PC-9 (cell line): ENCODE data around the gene TRMU. TPM values are rescaled to one million over a fixed set of nuclear protein-coding genes. Genes with fewer than 3 reads are reported as not detected.

Source experiments
- BruUV-seq: library from RNA; stranded (reverse); fragments of 400-500 nt; replicated peaks from 2 replicates; lab custom pipeline; 2021; lab: Mats Ljungman, UMichigan
- CTCF ChIA-PET: fragments of 300-600 bp; sonication (Branson Sonifier 250); formaldehyde crosslinking; loops from one replicate; lab custom pipeline; 2022; ENCODE audit warnings: antibody characterized with exemption; lab: Charles Lee
- POLR2A ChIA-PET: fragments of 300-600 bp; sonication (Branson Sonifier 250); formaldehyde crosslinking; loops from one replicate; lab custom pipeline; 2022; ENCODE audit warnings: antibody characterized with exemption; ENCODE audit not compliant: unreplicated experiment; lab: Charles Lee
- DNase-seq, 2 experiments: peaks; one replicate each; pipeline versions ENCODE4 v3.0.0 to v3.0.0-alpha.2; 2015 to 2022; ENCODE audit warnings: mixed read lengths in 1 of 2
- H2AFZ ChIP-seq: fragments of 200-600 bp; sonication (generic); 2 replicates; pipeline ENCODE4 v1.8.1; 2017; ENCODE audit warnings: antibody characterized with exemption
- H3F3A ChIP-seq: fragments of 200-600 bp; sonication (generic); 2 replicates; pipeline ENCODE4 v1.8.1; 2017; ENCODE audit warnings: antibody characterized with exemption, mild to moderate bottlenecking, low read depth; ENCODE audit not compliant: insufficient read depth
- H3K27ac ChIP-seq: fragments of 200-600 bp; sonication (generic); 2 replicates; pipeline ENCODE4 v1.6.1; 2016; ENCODE audit warnings: mixed run types
- H3K27me3 ChIP-seq: fragments of 200-600 bp; sonication (generic); 2 replicates; pipeline ENCODE4 v1.6.1; 2016; ENCODE audit warnings: low read depth, mixed run types; ENCODE audit not compliant: insufficient read depth
- H3K36me3 ChIP-seq: fragments of 200-600 bp; sonication (generic); 2 replicates; pipeline ENCODE4 v1.6.1; 2016; ENCODE audit warnings: low read depth, mixed run types
- H3K4me1 ChIP-seq: fragments of 200-600 bp; sonication (generic); replicated peaks from 2 replicates; pipeline ENCODE4 v1.6.1; 2016; ENCODE audit warnings: mixed run types; ENCODE audit not compliant: insufficient read depth
- H3K4me2 ChIP-seq: fragments of 200-600 bp; sonication (generic); 2 replicates; pipeline ENCODE4 v1.6.1; 2017; ENCODE audit warnings: mixed run types
- H3K4me3 ChIP-seq: fragments of 200-600 bp; sonication (generic); 2 replicates; pipeline ENCODE4 v1.6.1; 2016; ENCODE audit warnings: mixed run types
- H3K79me2 ChIP-seq: fragments of 200-600 bp; sonication (generic); 2 replicates; pipeline ENCODE4 v1.6.1; 2017; ENCODE audit warnings: low read depth, mixed run types
- H3K9me2 ChIP-seq: fragments of 200-600 bp; sonication (generic); 2 replicates; pipeline ENCODE4 v1.8.1; 2017; ENCODE audit warnings: mild to moderate bottlenecking; ENCODE audit not compliant: insufficient read depth
- H3K9me3 ChIP-seq: fragments of 200-600 bp; sonication (generic); 2 replicates; pipeline ENCODE4 v1.8.1; 2016; ENCODE audit warnings: low read depth; ENCODE audit not compliant: insufficient read depth
- H4K20me1 ChIP-seq: fragments of 200-600 bp; sonication (generic); 2 replicates; pipeline ENCODE4 v1.8.1; 2017; ENCODE audit not compliant: insufficient read depth
- EZH2 ChIP-seq: fragments of 200-600 bp; sonication (generic); IDR thresholded peaks from 2 replicates; pipeline ENCODE4 v1.8.0; 2017; ENCODE audit warnings: antibody characterized with exemption, low read depth
- intact Hi-C: fragments of 100-400 bp; cut with micrococcal nuclease; formaldehyde crosslinking; loops from one replicate; pipeline ENCODE4 v1.10.0; 2022; ENCODE audit not compliant: unreplicated experiment
- total RNA-seq: library from RNA; stranded (reverse); gene quantifications from 2 replicates; pipeline ENCODE4 v1.2.3, GENCODE V29; 2021
- TF ChIP-seq, protein P1 (sequence below): fragments of 200-600 bp; sonication (generic); conservative IDR thresholded peaks from 2 replicates; pipeline ENCODE4 v1.6.1; 2017; ENCODE audit warnings: mixed run types, antibody characterized with exemption, mild to moderate bottlenecking, moderate library complexity

The TRMU gene
- total RNA-seq, 1 experiment from 2014 or later: 58.2 TPM

DNA sequence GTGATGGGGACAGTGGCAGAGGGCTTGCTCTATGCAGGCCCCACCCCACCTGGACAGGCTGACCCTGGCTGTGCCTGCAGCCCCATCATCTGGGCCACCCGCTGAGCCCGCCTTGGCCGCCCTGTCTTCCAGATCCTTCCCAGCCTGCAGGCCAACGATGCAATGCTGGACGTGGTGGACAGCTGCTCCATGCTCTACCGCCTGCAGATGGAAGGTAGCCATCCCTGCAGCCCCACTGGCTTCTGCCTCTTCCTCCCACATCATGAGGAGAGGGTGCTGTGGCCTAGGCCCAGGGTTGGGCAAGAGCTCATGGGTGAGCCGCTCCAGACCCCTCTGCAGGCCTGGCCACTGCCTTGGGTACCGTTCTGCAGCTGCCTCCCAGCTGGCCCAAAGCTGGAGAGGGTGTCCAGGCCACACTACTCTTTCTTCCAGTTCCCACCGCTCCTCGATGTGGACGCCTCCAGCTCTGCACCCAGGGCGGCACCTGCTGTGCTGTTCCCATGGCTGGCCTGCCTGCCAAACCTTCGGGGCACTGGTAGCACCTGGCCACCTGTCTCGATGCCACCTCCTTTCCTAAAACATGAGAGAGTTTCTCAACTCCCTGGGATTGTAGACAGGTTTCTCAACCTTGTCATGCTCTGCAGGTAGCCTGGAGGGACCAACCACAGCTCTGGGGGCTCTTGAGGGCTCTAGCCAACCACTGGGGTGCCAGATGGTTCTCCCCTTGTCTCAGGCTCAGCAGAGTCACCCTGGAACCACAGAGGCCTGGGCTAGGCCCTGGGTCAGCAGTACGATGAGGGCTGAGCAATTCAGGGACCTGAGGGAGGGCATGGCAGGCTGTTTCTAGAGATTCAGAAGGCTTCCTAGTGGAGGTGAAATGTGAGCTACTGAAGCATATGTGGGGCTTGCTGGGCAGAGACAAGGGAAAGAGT, 48.3 kb upstream of the TRMU start:
- H3K36me3 ChIP-seq: peaks cover 7% of the 10 kb centered on the region; the same call in 1 of the 2 replicates

DNA sequence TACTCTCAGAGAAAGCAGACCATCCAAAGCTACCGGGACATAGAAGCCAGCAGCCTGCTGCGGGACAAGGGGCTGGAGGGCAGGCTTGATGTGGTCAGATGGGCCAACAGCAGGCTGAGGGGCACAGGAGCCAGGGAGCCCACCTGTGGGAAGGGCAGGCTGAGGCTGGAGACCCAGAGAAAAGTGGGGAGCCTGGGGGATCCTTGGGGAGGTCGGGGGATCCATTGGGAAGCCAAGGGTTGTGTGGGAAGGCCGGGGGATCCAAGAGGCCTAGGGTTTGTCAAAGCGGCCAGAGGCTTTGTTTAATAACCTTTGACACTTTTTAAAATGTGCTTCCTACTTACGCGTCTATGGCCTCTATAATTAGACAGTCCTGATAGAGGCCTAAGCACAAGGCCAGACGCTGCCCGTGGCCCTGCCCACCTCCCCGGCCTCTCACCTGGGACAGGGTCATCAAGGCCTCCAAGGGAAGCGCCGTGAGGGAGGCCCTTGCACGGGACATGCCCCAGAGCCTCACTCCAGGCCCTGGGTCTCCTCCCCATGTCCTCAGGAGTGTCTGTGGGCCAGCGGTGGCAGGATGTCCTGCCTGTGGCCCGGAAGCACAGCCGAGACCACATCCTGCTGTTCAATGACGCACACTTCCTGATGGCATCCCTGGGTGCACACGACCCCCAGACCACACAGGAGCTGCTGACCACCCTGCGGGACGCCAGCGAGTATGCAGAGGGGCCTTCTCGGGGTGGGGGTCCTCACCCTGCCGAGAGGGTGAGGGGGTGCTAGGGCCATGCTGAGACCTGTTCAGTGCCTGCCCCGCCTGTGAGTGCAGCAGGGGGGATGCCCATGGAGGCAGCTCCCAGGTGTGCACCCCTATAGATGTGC, 47.4 kb upstream of the TRMU start:
- TF ChIP-seq EZH2: no peak
- TF ChIP-seq, protein P1, sequence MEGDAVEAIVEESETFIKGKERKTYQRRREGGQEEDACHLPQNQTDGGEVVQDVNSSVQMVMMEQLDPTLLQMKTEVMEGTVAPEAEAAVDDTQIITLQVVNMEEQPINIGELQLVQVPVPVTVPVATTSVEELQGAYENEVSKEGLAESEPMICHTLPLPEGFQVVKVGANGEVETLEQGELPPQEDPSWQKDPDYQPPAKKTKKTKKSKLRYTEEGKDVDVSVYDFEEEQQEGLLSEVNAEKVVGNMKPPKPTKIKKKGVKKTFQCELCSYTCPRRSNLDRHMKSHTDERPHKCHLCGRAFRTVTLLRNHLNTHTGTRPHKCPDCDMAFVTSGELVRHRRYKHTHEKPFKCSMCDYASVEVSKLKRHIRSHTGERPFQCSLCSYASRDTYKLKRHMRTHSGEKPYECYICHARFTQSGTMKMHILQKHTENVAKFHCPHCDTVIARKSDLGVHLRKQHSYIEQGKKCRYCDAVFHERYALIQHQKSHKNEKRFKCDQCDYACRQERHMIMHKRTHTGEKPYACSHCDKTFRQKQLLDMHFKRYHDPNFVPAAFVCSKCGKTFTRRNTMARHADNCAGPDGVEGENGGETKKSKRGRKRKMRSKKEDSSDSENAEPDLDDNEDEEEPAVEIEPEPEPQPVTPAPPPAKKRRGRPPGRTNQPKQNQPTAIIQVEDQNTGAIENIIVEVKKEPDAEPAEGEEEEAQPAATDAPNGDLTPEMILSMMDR: no peak
- H3K9me3 ChIP-seq: no peaks in the 10 kb centered on the region
- H4K20me1 ChIP-seq: no peaks in the 10 kb centered on the region
- no peak overlapping the region for H2AFZ ChIP-seq
- H3F3A ChIP-seq: no peaks in the 10 kb centered on the region; the same call in 1 of the 2 replicates
- H3K4me3 ChIP-seq: no peak overlapping the region
- no peak overlapping the region for H3K27ac ChIP-seq
- DNase-seq: peak in 1 of 2 experiments; percentile 28
- POLR2A ChIA-PET: interaction anchor here (0.6 kb wide), 1 partner anchor 50 kb away, joined by 3 read pairs; no protein-coding TSS in a partner anchor
- H3K4me2 ChIP-seq: no peak overlapping the region
- BruUV-seq: no TSS peak
- H3K4me1 ChIP-seq: no peaks in the 10 kb centered on the region
- no peaks in the 10 kb centered on the region for H3K79me2 ChIP-seq
- CTCF ChIA-PET: no interaction called here
- intact Hi-C loops: no loop called here
- no peaks in the 10 kb centered on the region for H3K9me2 ChIP-seq
- no peaks in the 10 kb centered on the region for H3K27me3 ChIP-seq
- H3K36me3 ChIP-seq: peaks cover 7% of the 10 kb centered on the region; the same call in 1 of the 2 replicates

More for the DNA sequence above, 48.3 kb upstream of the TRMU start:
- Histone ChIP-seq H3K4me1 (no peaks in the 10 kb centered on the region), H2AFZ (no peak overlapping the region), H3K9me3 (no peaks in the 10 kb centered on the region), H3K27me3 (no peaks in the 10 kb centered on the region), H4K20me1 (no peaks in the 10 kb centered on the region), H3K27ac (no peak overlapping the region), H3K4me2 (no peak overlapping the region), H3K4me3 (no peak overlapping the region), H3K9me2 (no peaks in the 10 kb centered on the region), H3F3A (no peaks in the 10 kb centered on the region), H3K79me2 (no peaks in the 10 kb centered on the region)
- intact Hi-C loops: no loop called here
- TF ChIP-seq, protein P1: no peak
- no peak for TF ChIP-seq EZH2
- CTCF ChIA-PET: no interaction called here
- POLR2A ChIA-PET: no interaction called here
- BruUV-seq: no TSS peak
- peak in 1 of 2 experiments; percentile 20 for DNase-seq

DNA sequence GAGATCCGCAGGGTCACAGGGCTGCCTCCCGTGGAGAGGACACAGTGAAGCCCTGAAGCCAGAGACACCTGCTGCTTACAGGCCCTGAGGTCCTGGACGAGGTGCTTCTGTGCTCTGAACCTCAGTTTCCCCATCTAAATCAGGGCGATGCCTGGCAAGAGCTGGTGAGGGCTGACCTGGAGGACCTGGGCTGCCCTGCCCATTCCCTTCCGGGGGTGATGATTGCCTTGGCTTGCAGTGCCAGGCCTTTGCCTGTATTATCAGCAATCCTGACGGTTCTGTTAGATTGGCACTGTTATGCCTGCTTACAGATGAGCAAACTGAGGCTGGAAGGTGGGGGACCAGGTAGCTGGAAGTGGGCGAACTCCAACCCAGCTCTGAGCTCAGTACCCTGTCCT, 46.7 kb upstream of the TRMU start:
- no peaks in the 10 kb centered on the region for H3K4me1 ChIP-seq
- no peaks in the 10 kb centered on the region for H4K20me1 ChIP-seq
- H3F3A ChIP-seq: no peaks in the 10 kb centered on the region; the same call in 1 of the 2 replicates
- TF ChIP-seq, protein P1: no peak
- no peak for TF ChIP-seq EZH2
- H3K4me3 ChIP-seq: no peak overlapping the region
- ChIA-PET POLR2A (interaction anchor here (0.6 kb wide), 1 partner anchor 51 kb away, joined by 3 read pairs; no protein-coding TSS in a partner anchor), CTCF (no interaction called here)
- peaks cover 7% of the 10 kb centered on the region; the same call in 1 of the 2 replicates for H3K36me3 ChIP-seq
- H3K4me2 ChIP-seq: no peak overlapping the region
- intact Hi-C loops: no loop called here
- H3K27ac ChIP-seq: no peak overlapping the region
- peak in 1 of 2 experiments; percentile 29 for DNase-seq
- H3K9me3 ChIP-seq: no peaks in the 10 kb centered on the region
- H2AFZ ChIP-seq: no peak overlapping the region
- H3K27me3 ChIP-seq: no peaks in the 10 kb centered on the region
- no TSS peak for BruUV-seq
- no peaks in the 10 kb centered on the region for H3K9me2 ChIP-seq
- no peaks in the 10 kb centered on the region for H3K79me2 ChIP-seq
